Measurements from ENCODE around the gene RHOF.

- TF ChIP-seq CTCF (IDR thresholded peaks at IDR 0.05; ENCODE audit: insufficient read depth, low read depth, low read length), result no peak
- TF ChIP-seq EZH2 (IDR thresholded peaks at IDR 0.05; ENCODE audit: insufficient read depth, low read length), result no peak
These were observed 18.9 kb upstream of the RHOF start for GRCh38 chr12:121812320-121812871.

Data from astrocyte (in vitro differentiated cells and primary cell).